GM19025 (cell line): ENCODE results near the gene KRTAP19-7.

Experiments
- ATAC-seq: cut with Tn5 transposase; IDR thresholded peaks from one replicate; pipeline ENCODE4 v1.9.1; 2021; ENCODE audit warnings: mild to moderate bottlenecking, low read depth, moderate library complexity; ENCODE audit not compliant: unreplicated experiment

The KRTAP19-7 gene

GRCh38 chr21:30561264-30561895 lies at the start of gene KRTAP19-7:
Gene KRTAP19-7, minus strand, starts transcription at chr21:30561314. Its CDS starts 25 bp downstream, at chr21:30561289.
- ATAC-seq, result no peak

GRCh38 chr21:30605968-30606367 lies 44.9 kb upstream of the KRTAP19-7 start:
- ATAC-seq, result no peak

GRCh38 chr21:30600787-30601186 lies 39.7 kb upstream of the KRTAP19-7 start, which contains the start of gene KRTAP22-1:
Gene KRTAP22-1, plus strand, starts transcription at chr21:30601087.
- no peak for ATAC-seq

- ATAC-seq, result no peak
Observed at GRCh38 chr21:30598802-30599201, 37.7 kb upstream of the KRTAP19-7 start, which contains the start of gene KRTAP6-2. Gene KRTAP6-2, minus strand, starts transcription at chr21:30598902. Its CDS starts 28 bp downstream, at chr21:30598874.

- no peak for ATAC-seq
Observed at GRCh38 chr21:30592140-30592539, 31.0 kb upstream of the KRTAP19-7 start, which contains the start of gene KRTAP6-3. Gene KRTAP6-3, plus strand, starts transcription at chr21:30592440. Its CDS starts 6 bp downstream, at chr21:30592446.

- ATAC-seq, result no peak
Observed at GRCh38 chr21:30590297-30590696, 29.2 kb upstream of the KRTAP19-7 start, which contains the start of gene KRTAP22-2. Gene KRTAP22-2, minus strand, starts transcription at chr21:30590397.

- ATAC-seq, result no peak
Observed at GRCh38 chr21:30582870-30583269, 21.8 kb upstream of the KRTAP19-7 start.

GRCh38 chr21:30580132-30580531 lies 19.0 kb upstream of the KRTAP19-7 start:
- ATAC-seq, result no peak

- ATAC-seq, result no peak
Observed at GRCh38 chr21:30579346-30579745, 18.2 kb upstream of the KRTAP19-7 start.

- ATAC-seq, result no peak
Observed at GRCh38 chr21:30577766-30578165, 16.7 kb upstream of the KRTAP19-7 start.

GRCh38 chr21:30567617-30568016 lies 6.5 kb upstream of the KRTAP19-7 start:
- ATAC-seq, result no peak

- no peak for ATAC-seq
Observed at GRCh38 chr21:30563630-30564029, 2.5 kb upstream of the KRTAP19-7 start.

GRCh38 chr21:30563072-30563471 lies 2.0 kb upstream of the KRTAP19-7 start:
- no peak for ATAC-seq

- no peak for ATAC-seq
Observed at GRCh38 chr21:30561957-30562356, 843 bp upstream of the KRTAP19-7 start.

GRCh38 chr21:30555095-30555494 lies 6.0 kb downstream of the KRTAP19-7 start:
- ATAC-seq, result no peak

- ATAC-seq, result no peak
Observed at GRCh38 chr21:30552782-30553181, 8.3 kb downstream of the KRTAP19-7 start.

GRCh38 chr21:30541764-30542163 lies 19.4 kb downstream of the KRTAP19-7 start, which contains the start of gene KRTAP19-6:
Gene KRTAP19-6, minus strand, starts transcription at chr21:30541864. Its CDS starts 31 bp downstream, at chr21:30541833.
- ATAC-seq, result no peak

- no peak for ATAC-seq
Observed at GRCh38 chr21:30518876-30519275, 42.2 kb downstream of the KRTAP19-7 start.

- ATAC-seq, result no peak
Observed at GRCh38 chr21:30515681-30516080, 45.4 kb downstream of the KRTAP19-7 start.
